IMR-90 (cell line): ENCODE results near the gene LIN37.

Source experiments
- CEBPB ChIP-seq: IDR thresholded peaks from 2 replicates; pipeline ENCODE4 v1.6.1; 2012; ENCODE audit warnings: low read depth, low read length, improper control_type of control experiment
- MXI1 ChIP-seq: IDR thresholded peaks from 2 replicates; pipeline ENCODE4 v1.6.1; 2012; ENCODE audit warnings: low read depth, mild to moderate bottlenecking, low read length, moderate library complexity, borderline replicate concordance
- POLR2A ChIP-seq: IDR thresholded peaks from 2 replicates; pipeline ENCODE4 v1.6.1; 2012; ENCODE audit warnings: mild to moderate bottlenecking, low read depth, low read length
- RFX5 ChIP-seq: IDR thresholded peaks from 2 replicates; pipeline ENCODE4 v1.8.0; 2012; ENCODE audit warnings: low read depth, mild to moderate bottlenecking, low read length, moderate library complexity
- TF ChIP-seq, protein P1 (sequence below): conservative IDR thresholded peaks from 2 replicates; pipeline ENCODE4 v1.5.1; 2012; ENCODE audit warnings: mild to moderate bottlenecking, low read depth, low read length, improper control_type of control experiment

GRCh38 chr19:35767288-35768081, 19.1 kb downstream of the LIN37 start:
- TF ChIP-seq POLR2A (no peak), MXI1 (no peak), RFX5 (no peak), CEBPB (no peak)
- TF ChIP-seq, protein P1, sequence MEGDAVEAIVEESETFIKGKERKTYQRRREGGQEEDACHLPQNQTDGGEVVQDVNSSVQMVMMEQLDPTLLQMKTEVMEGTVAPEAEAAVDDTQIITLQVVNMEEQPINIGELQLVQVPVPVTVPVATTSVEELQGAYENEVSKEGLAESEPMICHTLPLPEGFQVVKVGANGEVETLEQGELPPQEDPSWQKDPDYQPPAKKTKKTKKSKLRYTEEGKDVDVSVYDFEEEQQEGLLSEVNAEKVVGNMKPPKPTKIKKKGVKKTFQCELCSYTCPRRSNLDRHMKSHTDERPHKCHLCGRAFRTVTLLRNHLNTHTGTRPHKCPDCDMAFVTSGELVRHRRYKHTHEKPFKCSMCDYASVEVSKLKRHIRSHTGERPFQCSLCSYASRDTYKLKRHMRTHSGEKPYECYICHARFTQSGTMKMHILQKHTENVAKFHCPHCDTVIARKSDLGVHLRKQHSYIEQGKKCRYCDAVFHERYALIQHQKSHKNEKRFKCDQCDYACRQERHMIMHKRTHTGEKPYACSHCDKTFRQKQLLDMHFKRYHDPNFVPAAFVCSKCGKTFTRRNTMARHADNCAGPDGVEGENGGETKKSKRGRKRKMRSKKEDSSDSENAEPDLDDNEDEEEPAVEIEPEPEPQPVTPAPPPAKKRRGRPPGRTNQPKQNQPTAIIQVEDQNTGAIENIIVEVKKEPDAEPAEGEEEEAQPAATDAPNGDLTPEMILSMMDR = no peak
